Measurements from ENCODE around the gene COBL.

GRCh38 chr7:51102828-51103227 lies 213.8 kb downstream of the COBL start:
- TF ChIP-seq POLR2A (IDR thresholded peaks at IDR 0.05) (no peak), CTCF (IDR thresholded peaks at IDR 0.05) (no peak), POLR2AphosphoS5 (IDR thresholded peaks at IDR 0.05) (no peak)
